Left colon (tissue), 2 donors: ENCODE data around the gene NDST1. TPM values are rescaled to one million over a fixed set of nuclear protein-coding genes. Genes with fewer than 3 reads are reported as not detected.

Experiments used
- ATAC-seq: fragments of 200-7000 bp; cut with Tn5 transposase; one replicate; pipeline ENCODE4 v1.9.1; 2020; ENCODE audit warnings: mild to moderate bottlenecking, moderate library complexity
- DNase-seq, 2 donors: peaks; one replicate each; pipeline ENCODE4 v3.0.0-alpha.2; 2020
- intact Hi-C, 2 donors: fragments of 100-400 bp; cut with DNase I in 1 of 2; cut with micrococcal nuclease in 1 of 2; formaldehyde crosslinking; loops; one replicate each; pipeline versions ENCODE4 v1.11.2 to v1.14.0; 2022; cut with DNase I, micrococcal nuclease
- total RNA-seq, 2 donors: library from RNA; stranded (reverse); fragmentation: NEBNext Ultra II Directional; extraction: Animal tissue kit (Norgen Biotek cat#: 25700); gene quantifications; one replicate each; pipeline ENCODE4 v1.2.1, GENCODE V29; 2021
- donor health status: DM: no; HTN: no; CAD: no.
- donor health status: DM: yes; HTN: yes; CAD: no.

NDST1 gene
- total RNA-seq, 2 donors from 2014 or later = 63.5 to 73.9 TPM

DNA sequence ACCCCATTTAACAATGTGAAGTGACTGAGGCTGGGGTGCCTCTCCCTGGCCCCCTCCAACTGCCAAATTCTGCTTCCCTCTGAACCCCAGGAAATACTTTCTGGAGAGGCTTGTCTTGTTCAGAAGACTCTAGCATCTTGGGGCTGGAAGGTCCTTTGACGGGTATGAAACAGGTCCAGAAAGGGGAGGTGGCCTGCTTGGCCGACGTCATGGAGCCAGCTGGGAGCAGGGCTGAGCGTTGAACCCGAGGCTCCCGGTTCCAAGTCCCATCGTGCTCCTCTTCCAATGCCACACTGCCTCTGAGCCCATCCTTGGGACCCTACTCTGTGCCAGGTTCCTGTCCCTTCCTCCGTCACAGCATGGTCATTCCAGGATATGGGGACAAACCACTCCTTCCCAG is 46.9 kb downstream of the NDST1 start:
- DNase-seq = no peak
- no peak for ATAC-seq
- intact Hi-C loops = loop anchor here in 1 of 2 donors (5.0 kb wide), 1 partner anchor 97 kb away; no protein-coding TSS in a partner anchor

DNA sequence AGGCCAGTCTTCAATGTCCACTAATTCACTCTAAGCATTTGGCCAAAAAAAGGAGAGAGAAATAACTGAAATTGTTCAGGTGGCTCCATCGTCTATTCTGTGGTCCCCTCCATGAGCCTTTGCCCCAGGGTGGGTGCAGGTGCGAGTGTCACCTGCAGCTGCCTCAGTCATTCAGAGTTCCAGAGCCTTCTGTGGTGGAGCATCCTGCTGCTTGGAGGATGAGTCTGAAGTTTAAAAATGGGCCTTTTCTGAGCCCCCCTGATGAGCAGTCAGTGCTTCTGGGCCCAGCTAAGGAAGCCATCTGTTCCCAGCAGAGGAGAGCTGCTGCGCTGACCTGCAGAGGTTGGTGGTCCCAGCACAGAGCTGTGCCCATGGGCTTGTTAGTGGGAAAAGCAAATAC is 48.2 kb downstream of the NDST1 start:
- intact Hi-C loops = loop anchor here in 1 of 2 donors (5.0 kb wide), 1 partner anchor 96 kb away; no protein-coding TSS in a partner anchor
- ATAC-seq = no peak

DNA sequence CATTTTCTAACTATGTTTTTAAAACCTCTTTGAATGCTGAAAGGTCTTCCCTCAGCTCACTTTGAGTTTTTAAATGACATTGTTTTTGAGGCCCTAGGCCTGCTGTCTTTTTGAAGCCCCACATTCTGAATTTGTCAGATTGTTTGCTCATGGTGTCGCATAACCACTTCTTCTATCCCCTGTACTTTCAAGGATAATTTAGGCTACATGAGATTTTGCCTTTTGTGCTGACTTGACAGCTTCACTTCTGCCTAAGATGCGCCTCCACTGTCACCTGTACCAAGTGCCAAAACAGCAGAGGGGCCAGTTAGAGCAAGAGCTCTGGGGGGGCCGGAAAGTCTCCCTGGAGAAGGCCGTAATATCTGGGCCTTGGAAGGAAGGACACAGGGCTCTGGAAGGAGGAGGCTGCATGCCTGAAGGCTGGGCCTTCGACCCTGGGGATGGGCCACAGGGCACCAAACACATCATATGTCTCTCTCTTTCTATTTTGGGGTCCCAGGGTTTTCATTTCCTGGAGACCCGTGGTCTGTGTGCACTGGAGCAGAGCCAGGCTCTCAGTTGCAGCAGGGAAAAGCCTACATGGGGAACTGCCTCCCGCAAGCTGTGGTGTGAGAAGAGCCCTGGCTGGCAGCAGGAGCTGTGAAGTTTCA is 49.1 kb downstream of the NDST1 start:
- ATAC-seq = no peak
- peak in 1 of 2 donors; percentile 8 for DNase-seq
- intact Hi-C loops = loop anchor here in 1 of 2 donors (5.0 kb wide), 1 partner anchor 95 kb away; no protein-coding TSS in a partner anchor

More for the DNA sequence above, 48.2 kb downstream of the NDST1 start:
- DNase-seq = no peak

DNA sequence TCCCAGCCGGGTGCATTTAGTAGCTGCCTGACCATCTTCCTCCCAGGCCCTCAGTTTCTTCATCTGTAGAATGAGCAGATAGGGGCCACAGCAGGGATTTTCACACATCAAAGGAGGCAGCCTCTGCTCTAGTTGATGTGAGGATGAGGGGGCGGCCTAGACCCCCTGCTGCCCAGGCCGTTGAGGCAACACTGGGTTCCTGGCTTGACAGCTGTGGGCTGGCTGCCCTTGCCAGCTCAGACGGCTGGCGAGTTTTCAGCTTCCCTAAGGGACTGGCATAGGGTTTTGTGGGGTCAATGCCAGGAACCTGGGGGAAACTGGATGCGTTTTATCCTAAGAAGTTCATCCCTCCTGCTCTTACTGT is 49.6 kb downstream of the NDST1 start:
- ATAC-seq (no peak), DNase-seq (peak in 1 of 2 donors; percentile 16)
- intact Hi-C loops = loop anchor here in 1 of 2 donors (5.0 kb wide), 1 partner anchor 95 kb away; no protein-coding TSS in a partner anchor

DNA sequence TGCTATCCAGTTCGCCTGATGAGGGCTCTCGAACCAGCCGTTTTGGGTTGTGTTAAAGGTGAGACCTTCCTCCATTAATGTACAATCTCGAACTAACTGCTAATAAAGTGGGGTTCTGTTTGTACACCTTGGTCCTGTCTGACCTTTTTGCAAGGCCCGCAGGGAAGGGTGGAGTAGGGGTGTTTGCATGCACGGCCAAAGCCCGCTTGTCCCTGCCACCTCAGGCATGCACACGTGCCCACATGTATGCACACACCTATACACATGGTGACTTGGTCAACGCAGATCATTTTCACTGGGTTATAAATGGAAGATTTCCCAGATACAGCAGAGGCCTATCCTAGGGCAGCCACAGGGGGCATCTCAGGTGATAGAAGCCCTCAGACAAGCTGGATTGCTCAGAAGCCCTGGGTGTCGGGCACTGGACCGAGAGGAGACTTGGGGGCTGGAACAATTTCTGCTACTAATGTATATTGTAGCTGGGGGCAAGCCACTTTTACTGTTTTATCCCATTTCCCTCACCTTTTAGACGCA is 50.2 kb downstream of the NDST1 start:
- intact Hi-C loops = loop anchor here in 1 of 2 donors (5.0 kb wide), 1 partner anchor 94 kb away; no protein-coding TSS in a partner anchor
- peak in 1 of 2 donors; percentile 15 for DNase-seq

DNA sequence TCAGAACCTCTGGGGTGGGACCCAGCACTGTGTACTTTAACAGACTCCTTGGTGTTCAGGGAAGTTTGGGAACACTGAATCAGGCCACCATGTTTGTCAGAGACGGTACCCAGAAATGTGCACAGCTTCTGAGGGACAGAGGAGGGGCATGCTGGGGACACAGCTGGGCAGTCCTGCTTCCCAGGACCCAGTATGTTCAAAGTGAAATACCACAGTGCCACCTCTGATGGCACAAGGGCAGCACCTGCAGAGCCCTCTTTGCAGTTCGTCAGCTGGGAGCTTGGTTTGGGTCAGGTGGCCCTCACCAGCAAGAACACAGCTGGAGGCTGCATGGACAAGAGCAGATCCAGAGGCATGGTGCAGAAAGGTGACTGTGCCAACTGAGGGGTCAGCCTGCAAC is 51.2 kb downstream of the NDST1 start:
- ATAC-seq (no peak), DNase-seq (peak in 1 of 2 donors; percentile 21)
- intact Hi-C loops = loop anchor here in 1 of 2 donors (5.0 kb wide), 1 partner anchor 93 kb away; no protein-coding TSS in a partner anchor

More for the DNA sequence above, 50.2 kb downstream of the NDST1 start:
- ATAC-seq = no peak

DNA sequence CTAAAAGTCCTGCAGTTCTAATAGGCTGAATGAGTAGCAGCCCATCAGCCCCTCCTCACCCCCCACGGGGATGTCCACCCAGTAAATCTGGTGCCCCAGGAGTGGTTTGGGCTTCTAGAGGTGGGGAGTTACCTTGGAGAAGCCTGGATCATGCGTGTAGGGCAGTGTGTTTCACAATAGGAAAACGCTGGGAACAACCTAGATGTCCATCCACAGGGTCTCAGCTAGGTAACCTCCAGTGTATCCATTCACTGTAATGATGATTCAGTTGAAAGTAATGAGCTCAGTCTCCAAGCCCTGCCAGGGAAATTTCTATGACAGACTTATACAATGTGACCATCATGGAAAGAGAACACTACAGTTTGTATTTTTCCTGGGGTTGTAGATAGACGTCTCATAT is 51.8 kb downstream of the NDST1 start:
- DNase-seq (peak in 1 of 2 donors; percentile 12), ATAC-seq (no peak)
- intact Hi-C loops = loop anchor here (5.0 to 10.0 kb wide), 2 partner anchors 93 to 285 kb away; partner anchors contain the start of gene IRGM (in 1 of the 2)

DNA sequence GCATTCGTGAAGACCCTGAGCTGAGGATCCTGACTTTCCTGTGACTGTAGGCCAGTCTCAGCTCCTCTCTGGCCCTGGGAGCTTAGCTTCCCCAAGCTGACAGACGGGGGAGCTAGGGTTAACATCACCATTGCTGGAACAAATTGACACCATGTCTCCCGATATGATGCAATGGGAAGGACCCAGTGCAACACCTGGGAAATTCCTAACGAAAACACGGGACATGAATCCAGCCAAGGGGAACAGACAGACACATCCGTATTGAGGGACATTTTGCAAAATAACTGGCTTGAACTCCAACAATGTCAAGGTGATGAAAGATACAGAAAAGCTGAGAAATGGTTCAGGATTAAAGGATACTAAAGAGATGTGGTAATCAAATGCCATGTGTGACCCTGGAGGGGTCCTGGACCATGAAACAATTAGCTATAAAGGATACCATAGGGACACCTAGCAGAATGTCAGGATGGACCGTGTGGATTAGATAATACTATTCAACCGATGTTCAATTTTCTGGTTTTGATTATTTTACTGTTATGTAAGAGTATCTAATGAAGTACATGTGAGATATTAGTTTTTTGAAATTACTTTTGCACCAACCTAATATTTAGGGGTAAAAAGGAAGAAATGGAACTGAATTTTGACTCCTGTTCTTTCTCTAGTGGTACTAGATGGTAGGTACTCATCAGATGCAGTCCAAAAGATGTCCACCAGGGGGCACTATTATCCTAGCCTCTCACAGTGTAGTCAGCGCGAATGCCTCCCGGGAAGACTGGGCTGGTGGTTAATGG is 52.7 kb downstream of the NDST1 start:
- intact Hi-C loops = loop anchor here in 1 of 2 donors (5.0 to 10.0 kb wide), 2 partner anchors 92 to 284 kb away; partner anchors contain the start of gene IRGM
- DNase-seq (peak; percentile 81 to 89), ATAC-seq (peak; percentile 87)

DNA sequence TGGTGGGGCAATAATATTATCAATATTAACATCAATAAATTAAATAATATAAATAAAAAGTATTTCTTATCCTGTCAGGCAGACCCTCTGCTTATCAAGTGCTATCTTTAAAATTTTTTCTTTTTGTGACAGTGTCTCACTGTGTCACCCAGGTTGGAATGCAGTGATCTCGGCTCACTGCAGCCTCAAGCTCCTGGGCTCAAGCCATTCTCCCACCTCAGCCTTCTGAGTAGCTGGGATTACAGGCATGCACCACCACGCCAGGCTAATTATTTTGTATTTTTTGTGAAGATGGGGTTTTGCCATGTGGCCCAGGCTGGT is 53.2 kb downstream of the NDST1 start:
- intact Hi-C loops = loop anchor here in 1 of 2 donors (5.0 to 10.0 kb wide), 2 partner anchors 91 to 284 kb away; partner anchors contain the start of gene IRGM
- ATAC-seq (peak; percentile 1), DNase-seq (no peak)

DNA sequence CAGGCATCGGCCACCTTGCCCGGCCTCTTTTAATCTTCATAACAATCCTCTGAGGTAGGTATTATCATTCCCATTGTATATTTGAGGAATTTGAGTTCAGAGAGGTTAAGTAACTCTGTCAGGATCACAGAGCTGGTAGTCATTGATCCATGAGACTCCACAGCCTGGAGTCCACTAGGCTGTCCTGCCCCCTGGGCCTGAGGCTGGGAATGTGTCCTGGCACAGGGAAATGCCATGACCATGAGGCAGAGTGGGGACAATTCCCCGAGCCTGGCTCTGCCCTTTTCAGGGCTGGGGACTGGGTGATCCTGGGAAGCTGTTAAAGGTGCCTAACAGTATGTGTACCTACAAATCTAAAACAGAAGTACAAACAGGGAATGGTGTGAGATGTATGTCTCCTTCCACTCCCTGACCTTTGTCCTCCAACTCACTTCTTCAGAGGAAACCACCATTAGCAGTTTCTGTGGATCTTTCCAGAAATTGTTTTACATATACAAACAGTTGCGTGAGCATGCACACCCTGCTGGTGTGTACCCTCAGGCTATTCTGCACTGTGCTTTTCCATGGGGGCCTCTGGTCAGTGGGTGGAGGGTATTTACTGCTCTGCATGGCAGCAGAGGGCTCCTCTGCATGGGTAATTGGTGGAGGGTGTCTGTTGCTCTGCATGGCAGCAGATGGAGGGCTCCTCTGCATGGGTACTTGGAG is 53.8 kb downstream of the NDST1 start:
- peak; percentile 42 for ATAC-seq
- intact Hi-C loops = loop anchor here in 1 of 2 donors (5.0 to 10.0 kb wide), 2 partner anchors 91 to 283 kb away; partner anchors contain the start of gene IRGM
- peak in 1 of 2 donors; percentile 21 for DNase-seq

DNA sequence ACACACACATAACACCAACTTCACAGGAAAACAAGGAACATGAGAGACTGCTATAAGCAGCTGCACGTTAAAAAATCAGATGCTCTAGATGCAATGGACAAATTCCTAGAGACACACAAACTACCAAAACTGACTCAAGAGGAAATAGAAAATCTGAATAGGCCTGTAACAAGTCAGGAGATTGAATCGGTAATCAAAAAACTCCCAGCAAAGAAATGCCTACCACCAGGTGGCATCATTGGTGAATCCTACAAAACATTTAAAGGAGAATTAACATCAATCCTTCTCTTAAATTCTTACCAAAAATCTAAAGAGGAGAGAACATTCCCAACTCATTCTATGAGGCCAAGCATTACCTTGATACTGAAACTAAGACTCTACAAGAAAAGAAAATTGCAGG is 54.9 kb downstream of the NDST1 start:
- DNase-seq (peak; percentile 21 to 59), ATAC-seq (peak; percentile 36)
- intact Hi-C loops = loop anchor here in 1 of 2 donors (5.0 to 10.0 kb wide), 2 partner anchors 89 to 282 kb away; partner anchors contain the start of gene IRGM

DNA sequence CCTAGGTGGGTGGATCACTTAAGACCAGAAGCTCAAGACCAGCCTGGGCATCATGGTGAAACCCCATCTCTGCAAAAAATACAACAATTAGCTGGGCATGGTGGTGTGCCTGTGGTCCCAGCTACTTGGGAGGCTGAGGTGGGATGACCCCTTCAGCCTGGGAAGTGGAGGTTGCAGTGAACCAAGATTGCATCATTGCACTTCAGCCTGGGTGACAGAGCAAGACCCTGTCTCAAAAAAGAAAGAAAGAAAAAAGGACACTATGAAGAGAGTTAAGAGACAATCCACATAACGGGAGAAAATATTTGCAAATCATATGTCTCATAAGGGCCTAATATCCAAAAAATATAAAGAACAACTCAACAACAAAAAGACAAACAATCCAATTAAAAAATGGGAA is 57.9 kb downstream of the NDST1 start:
- intact Hi-C loops = loop anchor here in 1 of 2 donors (10.0 kb wide), 1 partner anchor 279 kb away; the partner anchor contains the start of gene IRGM
- DNase-seq = no peak

DNA sequence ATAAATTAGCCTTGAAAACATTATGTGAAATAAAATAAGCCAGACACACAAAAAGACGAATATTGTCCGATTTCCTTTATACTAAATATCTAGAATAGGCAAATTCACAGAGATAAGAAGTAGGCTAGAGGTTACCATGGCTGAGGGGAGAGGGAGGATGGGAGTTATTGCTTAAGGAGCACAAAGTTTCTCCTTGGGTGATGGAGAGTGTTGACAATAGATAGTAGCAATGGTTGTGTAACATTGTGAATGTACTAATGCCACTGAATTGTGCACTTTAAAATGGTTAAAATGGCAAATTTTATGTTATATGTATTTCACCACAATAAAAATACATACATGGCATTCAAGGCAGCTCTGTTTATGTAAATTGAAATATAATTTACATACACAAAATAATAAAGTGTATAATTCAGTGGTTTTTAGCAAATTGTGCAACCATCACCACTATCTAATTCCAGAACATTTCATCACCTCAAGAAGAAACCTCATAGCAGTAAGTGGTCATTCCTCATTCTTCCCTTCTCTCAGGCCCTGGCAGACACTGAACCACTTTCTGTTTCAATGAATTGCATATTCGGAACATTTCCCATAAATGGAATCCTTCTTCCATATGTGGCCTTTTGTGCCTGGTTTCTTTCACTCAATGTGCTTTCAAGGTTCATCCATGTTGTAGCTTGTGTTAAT is 59.2 kb downstream of the NDST1 start:
- ATAC-seq (no peak), DNase-seq (no peak)
- intact Hi-C loops = loop anchor here in 1 of 2 donors (10.0 kb wide), 1 partner anchor 278 kb away; the partner anchor contains the start of gene IRGM

More for the DNA sequence above, 57.9 kb downstream of the NDST1 start:
- ATAC-seq = no peak

DNA sequence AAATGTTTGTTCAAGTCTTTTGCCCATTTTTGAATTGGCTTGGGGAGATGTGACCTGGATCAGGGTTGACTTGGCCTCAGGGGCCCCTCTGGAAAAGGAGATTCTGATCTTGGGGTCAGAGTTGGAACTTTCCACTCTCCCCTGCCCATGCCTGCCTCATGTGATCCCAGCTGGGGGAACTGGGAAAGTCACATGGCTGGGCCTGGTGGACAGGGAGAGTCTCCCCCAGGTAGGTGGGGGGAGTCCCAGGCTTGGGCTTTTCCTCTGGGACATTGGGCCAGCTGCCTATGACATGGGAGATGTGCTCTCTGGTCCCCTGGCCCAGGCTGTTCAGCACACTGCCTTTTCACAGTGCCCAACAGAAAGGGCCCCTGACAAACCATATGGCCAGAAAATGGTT is 60.7 kb downstream of the NDST1 start:
- intact Hi-C loops = loop anchor here in 1 of 2 donors (10.0 kb wide), 1 partner anchor 276 kb away; the partner anchor contains the start of gene IRGM
- DNase-seq (peak in 1 of 2 donors; percentile 10), ATAC-seq (no peak)

DNA sequence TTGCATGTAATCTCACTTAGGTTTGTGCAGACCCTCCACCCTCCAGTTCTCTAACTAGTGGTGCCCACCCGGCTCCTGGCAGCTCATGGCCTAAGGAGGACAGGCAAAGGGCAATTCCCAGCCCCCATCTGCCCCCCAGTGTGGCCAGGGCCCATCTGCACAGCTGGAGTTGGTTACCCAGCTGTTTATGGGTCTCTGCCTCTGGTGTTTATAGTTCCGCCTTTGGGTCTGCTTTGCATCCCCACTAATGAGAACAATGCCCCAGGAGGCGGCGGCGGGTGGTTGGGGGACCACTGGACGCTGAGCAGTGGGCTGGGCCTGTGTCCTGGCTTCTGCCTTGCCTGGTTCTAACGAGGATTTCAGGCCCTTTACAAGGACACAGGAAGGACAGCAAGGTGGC is 62.4 kb downstream of the NDST1 start:
- DNase-seq = peak in 1 of 2 donors; percentile 10
- ATAC-seq = no peak
- intact Hi-C loops = no loop called here

DNA sequence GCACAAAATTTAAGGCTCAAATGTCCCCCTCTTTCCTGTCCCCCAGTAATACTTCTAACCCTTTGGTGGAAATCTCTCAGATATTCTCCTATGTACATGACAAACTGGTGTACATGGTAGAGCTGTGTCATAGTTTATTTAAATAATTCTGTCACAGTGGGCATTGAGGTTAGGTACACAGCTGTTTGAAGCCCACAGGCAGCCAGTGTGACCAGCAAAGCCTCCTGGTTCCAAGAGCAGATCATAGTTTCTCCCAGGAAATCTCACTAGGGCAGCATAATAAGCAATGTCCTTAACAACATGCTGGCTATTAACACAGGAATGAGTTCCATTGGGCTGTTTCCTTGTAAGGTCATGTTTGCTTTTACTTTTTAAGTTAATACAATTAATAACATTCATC is 63.9 kb downstream of the NDST1 start:
- ATAC-seq (no peak), DNase-seq (no peak)
- intact Hi-C loops = no loop called here

DNA sequence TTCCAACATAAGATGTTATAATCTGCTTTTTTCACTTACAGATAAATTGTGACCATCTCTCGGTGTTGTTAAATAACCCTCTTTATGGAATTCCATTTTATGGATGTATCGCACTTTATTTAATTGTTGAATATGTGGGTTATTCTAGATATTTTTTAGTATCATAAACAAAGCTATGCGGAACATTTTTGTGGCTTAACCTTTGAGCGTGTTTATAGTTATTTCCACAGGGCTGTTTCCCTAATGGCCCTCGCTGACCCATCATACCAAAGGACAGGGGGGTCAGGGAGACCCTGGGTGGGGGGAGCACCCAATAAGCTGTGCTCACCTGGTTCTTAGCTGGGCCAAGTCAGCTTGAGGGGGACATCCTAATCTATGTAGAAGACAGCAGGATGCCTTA is 65.3 kb downstream of the NDST1 start:
- DNase-seq (no peak), ATAC-seq (no peak)
- intact Hi-C loops = no loop called here
